Lower leg skin (tissue), 3 donors: ENCODE measurements around the gene STARD8.

Source experiments
- CTCF ChIP-seq, 3 donors: fragments of 450-650 bp; IDR thresholded peaks; one replicate each; pipeline ENCODE4 v1.5.1; 2016; ENCODE audit warnings: antibody characterized with exemption in 3 of 3, mild to moderate bottlenecking in 3 of 3, moderate library complexity in 2 of 3
- POLR2A ChIP-seq, 2 donors: fragments of 450-650 bp; IDR thresholded peaks; one replicate each; pipeline ENCODE4 v1.6.1; 2016 to 2017; ENCODE audit warnings: antibody characterized with exemption in 2 of 2, mild to moderate bottlenecking in 1 of 2, moderate library complexity in 1 of 2

DNA sequence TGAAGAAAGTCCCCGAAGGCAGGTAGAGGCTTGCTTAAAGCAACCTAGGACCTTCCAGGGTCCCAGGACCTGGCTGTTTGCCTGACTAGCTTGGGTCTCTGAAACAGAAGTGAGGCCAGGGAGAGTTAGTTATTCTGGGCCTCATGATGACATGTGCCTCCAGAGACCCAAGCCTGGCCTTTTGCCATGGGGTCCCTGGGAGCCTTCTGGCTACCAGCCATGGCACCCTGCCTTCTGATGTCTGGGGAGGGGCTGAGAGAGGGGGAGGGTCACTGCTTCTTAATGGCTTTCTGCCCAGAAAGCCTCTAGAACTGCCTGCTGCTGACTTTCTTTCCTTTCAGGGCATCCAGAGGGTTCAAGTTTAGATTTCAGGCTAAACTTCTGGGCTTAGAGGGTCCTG is 1.0 kb upstream of the STARD8 start:
- no peak for TF ChIP-seq CTCF (IDR thresholded peaks at IDR 0.05)
- no peak for TF ChIP-seq POLR2A (IDR thresholded peaks at IDR 0.05)
